ENCODE results near the gene PRKCH. TPM values are rescaled to one million over a fixed set of nuclear protein-coding genes. Genes with fewer than 3 reads are reported as not detected.

Gene PRKCH
- total and polyA plus RNA-seq, 2 donors (not counting 3 experiments of a cell fraction or from before 2014, with no cell fraction given), result 97.7 to 103 TPM

- no TSS peak for BruUV-seq (replicated peaks)
- Histone ChIP-seq H3K9me1 (replicated peaks; ENCODE audit: control insufficient read depth, extremely low read depth, insufficient read depth, low read length) (no peaks in the 10 kb centered on the region), H3K79me2 (ENCODE audit: control insufficient read depth, insufficient read depth, low read length) (no peaks in the 10 kb centered on the region), H2AFZ (ENCODE audit: low read depth, low read length) (no peak overlapping the region), H3K4me1 (ENCODE audit: control insufficient read depth, extremely low read depth, insufficient read depth, low read length) (peaks cover 7% of the 10 kb centered on the region), H3K27me3 (ENCODE audit: control insufficient read depth in 2 of 2, insufficient read depth in 2 of 2, low read length in 2 of 2) (no peaks in the 10 kb centered on the region), H3K27ac (ENCODE audit: insufficient read depth, low read depth, low read length) (no peak overlapping the region), H4K20me1 (replicated peaks; ENCODE audit: control insufficient read depth, extremely low read depth, insufficient read depth, low read length) (no peaks in the 10 kb centered on the region), H3K4me2 (ENCODE audit: insufficient read depth, low read length) (no peak overlapping the region), H3K4me3 (replicated peaks in 1 of 3; ENCODE audit: insufficient read depth in 1 of 3, low read depth in 1 of 3, low read length in 3 of 3) (no peak overlapping the region), H3K9ac (replicated peaks; ENCODE audit: extremely low read depth, insufficient read depth, low read length) (no peak overlapping the region), H3K36me3 (ENCODE audit: control insufficient read depth in 2 of 2, extremely low read depth in 1 of 2, insufficient read depth in 2 of 2, low read length in 2 of 2) (no peaks in the 10 kb centered on the region), H3K9me3 (replicated peaks; ENCODE audit: control insufficient read depth, insufficient read depth, low read length) (no peaks in the 10 kb centered on the region)
- no peak for DNase-seq (ENCODE audit: low read depth, low spot score)
- dilution Hi-C loops (cut with MboI; ENCODE audit: extremely low pct_ligation_motif_present, low sequenced_read_pairs) (no loop called here), intact Hi-C loops (cut with micrococcal nuclease) (no loop called here)
- ChIA-PET POLR2A (interaction anchor here (0.6 kb wide), 1 partner anchor 13 kb away, joined by 9 read pairs; no protein-coding TSS in a partner anchor), CTCF (interaction anchor here (1.0 kb wide), 1 partner anchor 11 kb away, joined by 3 read pairs; no protein-coding TSS in a partner anchor)
- FAIRE-seq, result no peak
- TF ChIP-seq CTCF (IDR thresholded peaks at IDR 0.05; ENCODE audit: extremely low read depth in 1 of 2, insufficient read depth in 1 of 2, low read depth in 1 of 2, low read length in 2 of 2), result no peak
- TF ChIP-seq JUN (IDR thresholded peaks at IDR 0.05; ENCODE audit: borderline replicate concordance, insufficient read depth, insufficient read length, low read depth), result no peak
Observed at GRCh38 chr14:61575551-61576150, 254.3 kb downstream of the PRKCH start.

GRCh38 chr14:61577506-61577931 is 256.1 kb downstream of the PRKCH start:
- Histone ChIP-seq H3K4me2 (ENCODE audit: insufficient read depth, low read length) (no peak overlapping the region), H3K27ac (ENCODE audit: insufficient read depth, low read depth, low read length) (no peak overlapping the region), H2AFZ (ENCODE audit: low read depth, low read length) (no peak overlapping the region), H3K4me3 (replicated peaks in 1 of 3; ENCODE audit: insufficient read depth in 1 of 3, low read depth in 1 of 3, low read length in 3 of 3) (no peak overlapping the region), H3K4me1 (ENCODE audit: control insufficient read depth, extremely low read depth, insufficient read depth, low read length) (peaks cover 7% of the 10 kb centered on the region), H3K79me2 (ENCODE audit: control insufficient read depth, insufficient read depth, low read length) (no peaks in the 10 kb centered on the region), H4K20me1 (replicated peaks; ENCODE audit: control insufficient read depth, extremely low read depth, insufficient read depth, low read length) (no peaks in the 10 kb centered on the region), H3K9me3 (replicated peaks; ENCODE audit: control insufficient read depth, insufficient read depth, low read length) (no peaks in the 10 kb centered on the region), H3K9me1 (replicated peaks; ENCODE audit: control insufficient read depth, extremely low read depth, insufficient read depth, low read length) (no peaks in the 10 kb centered on the region), H3K9ac (replicated peaks; ENCODE audit: extremely low read depth, insufficient read depth, low read length) (no peak overlapping the region), H3K36me3 (ENCODE audit: control insufficient read depth in 2 of 2, extremely low read depth in 1 of 2, insufficient read depth in 2 of 2, low read length in 2 of 2) (no peaks in the 10 kb centered on the region), H3K27me3 (ENCODE audit: control insufficient read depth in 2 of 2, insufficient read depth in 2 of 2, low read length in 2 of 2) (no peaks in the 10 kb centered on the region)
- dilution Hi-C loops (cut with MboI; ENCODE audit: extremely low pct_ligation_motif_present, low sequenced_read_pairs) (no loop called here), intact Hi-C loops (cut with micrococcal nuclease) (no loop called here)
- no TSS peak for BruUV-seq (replicated peaks)
- CTCF ChIA-PET, result no interaction called here
- POLR2A ChIA-PET, result no interaction called here
- FAIRE-seq (no peak), DNase-seq (ENCODE audit: low read depth, low spot score) (no peak)
- TF ChIP-seq POLR2A (IDR thresholded peaks at IDR 0.05; ENCODE audit: low read depth, low read length) (no peak), EZH2 (IDR thresholded peaks at IDR 0.05; ENCODE audit: borderline replicate concordance, low read depth, low read length, severe bottlenecking) (no peak), GATA2 (IDR thresholded peaks at IDR 0.05; ENCODE audit: insufficient read depth, insufficient read length, low read depth, low read length) (no peak), MYC (IDR thresholded peaks at IDR 0.05; ENCODE audit: low read depth, low read length) (no peak), CTCF (IDR thresholded peaks at IDR 0.05; ENCODE audit: extremely low read depth in 1 of 2, insufficient read depth in 1 of 2, low read depth in 1 of 2, low read length in 2 of 2) (no peak), MAX (IDR thresholded peaks at IDR 0.05; ENCODE audit: insufficient read depth, insufficient read length) (no peak), FOS (IDR thresholded peaks at IDR 0.05; ENCODE audit: borderline replicate concordance, insufficient read depth, low read length) (no peak), JUN (IDR thresholded peaks at IDR 0.05; ENCODE audit: borderline replicate concordance, insufficient read depth, insufficient read length, low read depth) (no peak), POLR2AphosphoS5 (IDR thresholded peaks at IDR 0.05; ENCODE audit: insufficient read depth, low read depth, low read length) (no peak)
